ENCODE results near the gene OR52A1. TPM values are rescaled to one million over a fixed set of nuclear protein-coding genes. Genes with fewer than 3 reads are reported as not detected.

OR52A1 gene
- total and polyA plus RNA-seq, 2 of the 8 experiments (the other 6 are each of a cell fraction or from before 2014, with no cell fraction given), result 5.9 to 12.2 TPM

DNA sequence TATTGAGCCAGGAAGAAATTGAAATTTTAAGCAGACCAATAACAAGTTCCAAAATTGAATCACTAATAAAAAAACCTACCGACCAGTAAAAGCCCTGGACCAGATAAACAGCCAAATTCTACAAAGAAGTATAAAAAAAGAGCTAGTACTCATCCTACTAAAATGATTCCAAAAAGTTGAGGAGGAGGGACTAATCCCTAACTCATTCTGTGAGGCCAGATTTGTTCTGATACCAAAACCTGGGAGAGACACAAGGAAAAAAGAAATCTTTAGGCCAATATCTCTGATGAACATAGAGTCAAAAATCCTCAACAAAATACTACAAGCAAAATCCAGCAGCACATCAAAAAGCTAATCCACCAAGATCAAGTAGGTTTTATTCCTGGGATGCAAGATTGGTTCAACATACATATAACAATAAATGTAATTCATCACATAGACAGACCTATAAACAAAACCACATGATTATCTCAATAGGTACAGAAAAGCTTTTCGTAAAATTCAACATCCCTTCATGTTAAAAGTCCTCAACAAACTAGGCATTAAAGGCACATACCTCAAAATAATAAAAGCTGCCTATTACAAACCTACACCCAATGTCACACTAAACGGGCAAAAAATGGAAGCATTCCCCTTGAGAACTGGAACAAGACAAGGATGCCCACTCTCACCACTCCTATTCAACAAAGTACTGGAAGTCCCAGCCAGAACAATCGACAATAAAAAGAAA lies 29.5 kb downstream of the OR52A1 start:
- POLR2A ChIA-PET (ENCODE audit: partially characterized antibody), result no interaction called here
- CTCF ChIA-PET (ENCODE audit: partially characterized antibody), result interaction anchor here (0.6 to 3.4 kb wide), 16 partner anchors 12 to 660 kb away, joined by 3 to 24 read pairs (median 5); partner anchors contain the start of gene OR51V1

More for the DNA sequence above, 29.5 kb downstream of the OR52A1 start:
- no peaks in the 10 kb centered on the region for H4K20me1 ChIP-seq (replicated peaks in 1 of 2; ENCODE audit: control insufficient read depth in 1 of 2, insufficient read depth in 2 of 2, low read length in 2 of 2)
- no peak overlapping the region for H3K14ac ChIP-seq (ENCODE audit: insufficient read length)
- no peak overlapping the region for H3K18ac ChIP-seq (ENCODE audit: extremely low read depth, low read length)
- no peaks in the 10 kb centered on the region for H3K4me1 ChIP-seq (replicated peaks in 1 of 4; ENCODE audit: control insufficient read depth in 3 of 4, insufficient read depth in 4 of 4, low read length in 3 of 4)
- H3K9ac ChIP-seq (replicated peaks in 1 of 4; ENCODE audit: extremely low read depth in 1 of 4, low read depth in 3 of 4, low read length in 3 of 4), result no peak overlapping the region
- H2BK15ac ChIP-seq (ENCODE audit: low read length), result no peak overlapping the region
- H2BK20ac ChIP-seq (ENCODE audit: low read length), result no peak overlapping the region
- no peak overlapping the region for H3K56ac ChIP-seq (replicated peaks; ENCODE audit: insufficient read length, low read depth, low read length)
- no peak overlapping the region for H3K4ac ChIP-seq (replicated peaks; ENCODE audit: insufficient read length, low read depth, low read length)
- H3K36me3 ChIP-seq (ENCODE audit: control insufficient read depth in 2 of 4, insufficient read depth in 4 of 4, low read length in 3 of 4), result no peaks in the 10 kb centered on the region
- H3K79me2 ChIP-seq (ENCODE audit: control insufficient read depth in 1 of 2, insufficient read depth in 2 of 2, low read length in 2 of 2), result no peaks in the 10 kb centered on the region
- FAIRE-seq (no peak), DNase-seq (ENCODE audit: low read depth in 1 of 2, low spot score in 2 of 2) (no peak)
- H3K79me1 ChIP-seq (ENCODE audit: low read depth, low read length), result no peaks in the 10 kb centered on the region
- H2AK5ac ChIP-seq (ENCODE audit: low read depth, low read length), result no peak overlapping the region
- H2BK12ac ChIP-seq (ENCODE audit: low read depth, low read length), result no peak overlapping the region
- H3K27ac ChIP-seq (ENCODE audit: low read depth, low read length), result no peak overlapping the region
- H2AFZ ChIP-seq (ENCODE audit: low read length), result 0 out of 2 replicates have a peak overlapping the region, but pooled peaks have one; percentile 2
- H3K27me3 ChIP-seq (replicated peaks in 1 of 4; ENCODE audit: control insufficient read depth in 3 of 4, extremely low read depth in 1 of 4, insufficient read depth in 3 of 4, low read length in 3 of 4), result peaks cover 0 to 1% (median 0%) of the 10 kb centered on the region in 4 experiments; a peak in 1 of 7 replicates
- no peaks in the 10 kb centered on the region for H3K23me2 ChIP-seq (ENCODE audit: low read depth, low read length)
- TF ChIP-seq, protein P1, sequence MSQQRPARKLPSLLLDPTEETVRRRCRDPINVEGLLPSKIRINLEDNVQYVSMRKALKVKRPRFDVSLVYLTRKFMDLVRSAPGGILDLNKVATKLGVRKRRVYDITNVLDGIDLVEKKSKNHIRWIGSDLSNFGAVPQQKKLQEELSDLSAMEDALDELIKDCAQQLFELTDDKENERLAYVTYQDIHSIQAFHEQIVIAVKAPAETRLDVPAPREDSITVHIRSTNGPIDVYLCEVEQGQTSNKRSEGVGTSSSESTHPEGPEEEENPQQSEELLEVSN (IDR thresholded peaks at IDR 0.05), result no peak
- TF ChIP-seq TAF1 (IDR thresholded peaks at IDR 0.05; ENCODE audit: low read depth, low read length) (no peak), PHF8 (conservative IDR thresholded peaks at IDR 0.05; ENCODE audit: low read depth, low read length) (no peak), CEBPB (IDR thresholded peaks at IDR 0.05; ENCODE audit: low read depth, low read length) (no peak), CBX8 (IDR thresholded peaks at IDR 0.05; ENCODE audit: borderline replicate concordance, low read depth, low read length) (no peak), SIX5 (IDR thresholded peaks at IDR 0.05; ENCODE audit: low read depth, low read length) (no peak), SIRT6 (IDR thresholded peaks at IDR 0.05; ENCODE audit: low read length) (no peak)
- TF ChIP-seq, protein P2, sequence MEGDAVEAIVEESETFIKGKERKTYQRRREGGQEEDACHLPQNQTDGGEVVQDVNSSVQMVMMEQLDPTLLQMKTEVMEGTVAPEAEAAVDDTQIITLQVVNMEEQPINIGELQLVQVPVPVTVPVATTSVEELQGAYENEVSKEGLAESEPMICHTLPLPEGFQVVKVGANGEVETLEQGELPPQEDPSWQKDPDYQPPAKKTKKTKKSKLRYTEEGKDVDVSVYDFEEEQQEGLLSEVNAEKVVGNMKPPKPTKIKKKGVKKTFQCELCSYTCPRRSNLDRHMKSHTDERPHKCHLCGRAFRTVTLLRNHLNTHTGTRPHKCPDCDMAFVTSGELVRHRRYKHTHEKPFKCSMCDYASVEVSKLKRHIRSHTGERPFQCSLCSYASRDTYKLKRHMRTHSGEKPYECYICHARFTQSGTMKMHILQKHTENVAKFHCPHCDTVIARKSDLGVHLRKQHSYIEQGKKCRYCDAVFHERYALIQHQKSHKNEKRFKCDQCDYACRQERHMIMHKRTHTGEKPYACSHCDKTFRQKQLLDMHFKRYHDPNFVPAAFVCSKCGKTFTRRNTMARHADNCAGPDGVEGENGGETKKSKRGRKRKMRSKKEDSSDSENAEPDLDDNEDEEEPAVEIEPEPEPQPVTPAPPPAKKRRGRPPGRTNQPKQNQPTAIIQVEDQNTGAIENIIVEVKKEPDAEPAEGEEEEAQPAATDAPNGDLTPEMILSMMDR (IDR thresholded peaks at IDR 0.05; ENCODE audit: control extremely low read depth in 1 of 3, insufficient read depth in 1 of 3, low read depth in 1 of 3, low read length in 3 of 3), result no peak
- 89% methylated on average over 4 of the region's 4 CpGs; no CpG with 5 or more reads in 1 of the 2 experiments for WGBS, 2 experiments (ENCODE audit: extremely low coverage in 1 of 2, insufficient coverage in 1 of 2, insufficient read length in 1 of 2, insufficient replicate concordance in 2 of 2, low coverage in 1 of 2, low lambda C conversion rate in 2 of 2, missing lambda C conversion rate in 1 of 2)
- no peak overlapping the region for H3K23ac ChIP-seq (ENCODE audit: insufficient read length)
- no peak overlapping the region for H2BK5ac ChIP-seq (ENCODE audit: low read depth, low read length)
- H3K4me2 ChIP-seq (ENCODE audit: insufficient read depth in 1 of 2, low read depth in 2 of 2, low read length in 2 of 2), result no peak overlapping the region
- no peak overlapping the region for H4K5ac ChIP-seq (ENCODE audit: insufficient read length, low read depth, low read length)
- H4K8ac ChIP-seq (ENCODE audit: extremely low read depth, insufficient read depth, low read length), result no peak overlapping the region
- H4K91ac ChIP-seq (replicated peaks; ENCODE audit: insufficient read length, low read length), result no peak overlapping the region
- H3K4me3 ChIP-seq (ENCODE audit: extremely low read depth in 1 of 4, insufficient read depth in 2 of 4, low read depth in 3 of 4, low read length in 4 of 4), result no peak overlapping the region
- no peaks in the 10 kb centered on the region for H3K9me3 ChIP-seq (ENCODE audit: insufficient read depth in 2 of 2, low read depth in 1 of 2, low read length in 1 of 2)
- H2BK120ac ChIP-seq (replicated peaks; ENCODE audit: low read depth, low read length), result no peak overlapping the region
